Activated gamma-delta T cell treated with Interleukin-2 at 50 U/mL for 16 hours (primary cell): ENCODE results near the gene PDE3A.
"Not testable (repeated sequence)": the region's sequence is repeated elsewhere in the genome, so short reads cannot be mapped to it uniquely, and the experiment has no call there.

Source experiments
- DNase-seq: peaks from one replicate; pipeline ENCODE4 v3.0.0-alpha.2; 2020

PDE3A gene

DNA sequence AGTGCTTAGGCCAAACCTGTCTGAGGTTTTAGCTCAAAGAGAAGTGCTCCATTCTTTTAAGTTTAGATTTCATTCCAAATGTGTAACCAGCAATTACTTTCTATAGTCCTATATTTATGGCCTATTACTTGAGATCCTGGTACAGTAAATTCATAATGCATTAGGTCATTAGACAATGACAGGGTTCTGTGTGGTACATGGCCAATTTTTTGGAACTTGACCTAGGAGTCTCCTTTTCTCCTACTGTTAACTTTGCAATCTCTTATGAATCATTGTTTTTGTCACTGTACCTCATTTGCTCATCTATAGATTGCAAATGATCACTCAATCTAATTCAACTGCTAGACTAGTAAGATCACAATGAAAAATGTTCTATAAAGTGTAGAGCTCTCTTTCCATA, 136.7 kb downstream of the PDE3A start:
- no peak for DNase-seq

DNA sequence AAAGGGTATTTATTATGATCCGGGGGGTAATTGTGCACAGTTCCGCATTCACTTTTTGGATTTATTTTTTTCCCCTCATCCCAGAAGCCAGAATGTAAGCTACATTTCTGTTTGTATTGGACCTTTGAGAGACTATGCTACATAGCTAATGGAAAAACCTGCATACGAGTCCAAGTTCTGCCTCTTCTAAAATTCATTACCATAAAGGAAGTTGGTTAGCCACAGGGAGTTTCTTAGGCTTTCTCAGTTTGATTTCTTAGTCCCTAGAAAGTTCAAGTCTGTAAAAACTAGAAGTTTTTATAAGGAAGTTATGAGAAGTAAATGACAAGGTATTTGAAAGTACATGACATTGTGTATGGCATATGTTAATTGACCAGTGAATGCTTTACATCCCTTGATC, 138.7 kb downstream of the PDE3A start:
- DNase-seq = no peak

DNA sequence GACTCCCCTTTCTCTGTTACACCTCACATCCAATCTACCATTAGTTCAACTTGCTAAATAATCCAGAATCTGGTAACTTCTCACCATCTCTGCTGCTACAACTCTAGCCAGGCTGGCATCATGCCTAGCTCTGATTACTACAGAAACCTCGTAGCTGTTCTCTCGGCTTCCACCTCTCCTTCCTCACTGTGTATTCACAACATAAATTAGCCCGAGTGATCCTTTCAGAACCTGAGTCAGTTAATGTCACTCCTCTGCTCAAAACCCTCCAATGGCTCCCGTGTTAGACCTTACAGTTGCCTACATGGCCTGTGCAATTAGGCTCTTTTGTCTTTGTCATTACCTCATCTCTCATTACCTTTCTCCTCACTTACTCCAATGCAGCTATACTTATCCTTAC, 139.4 kb downstream of the PDE3A start:
- DNase-seq = no peak

DNA sequence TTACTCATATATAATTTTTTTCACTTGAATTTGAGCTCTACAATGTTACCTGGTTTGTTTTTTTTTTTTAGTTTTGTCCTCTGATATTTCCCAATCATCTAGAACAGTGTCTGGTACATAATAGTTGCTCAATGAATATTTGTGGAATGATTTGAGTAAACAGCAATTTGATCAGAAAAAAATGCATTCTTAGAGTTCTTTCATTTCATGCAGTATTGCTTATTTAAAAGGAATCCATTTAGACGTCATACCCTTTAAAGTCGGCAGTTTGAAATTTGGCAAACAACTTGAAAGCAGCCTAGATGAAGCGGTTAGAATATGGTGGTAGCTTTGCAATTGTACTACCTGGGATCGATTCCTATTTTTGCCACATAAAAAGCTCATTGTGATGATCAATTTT, 140.0 kb downstream of the PDE3A start:
- DNase-seq = no peak

DNA sequence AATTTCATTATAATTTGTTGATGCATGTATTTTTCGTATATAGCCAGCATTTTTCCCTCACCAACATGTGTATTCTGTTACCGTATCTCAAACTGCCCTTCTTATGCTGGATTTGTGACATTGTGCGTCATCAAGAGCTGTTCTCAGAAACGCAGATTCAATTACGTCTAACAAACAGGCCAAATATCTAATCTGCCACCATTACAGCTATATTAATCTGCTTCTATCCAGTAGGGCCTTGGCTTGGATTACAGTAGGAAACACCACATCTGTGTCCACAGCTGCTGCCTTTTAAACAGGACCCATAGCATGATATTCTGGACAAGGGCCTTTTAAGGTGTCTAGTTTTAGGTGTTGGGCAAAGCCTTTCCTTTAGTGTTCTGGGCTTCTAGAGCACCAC, 140.6 kb downstream of the PDE3A start:
- DNase-seq = no peak

DNA sequence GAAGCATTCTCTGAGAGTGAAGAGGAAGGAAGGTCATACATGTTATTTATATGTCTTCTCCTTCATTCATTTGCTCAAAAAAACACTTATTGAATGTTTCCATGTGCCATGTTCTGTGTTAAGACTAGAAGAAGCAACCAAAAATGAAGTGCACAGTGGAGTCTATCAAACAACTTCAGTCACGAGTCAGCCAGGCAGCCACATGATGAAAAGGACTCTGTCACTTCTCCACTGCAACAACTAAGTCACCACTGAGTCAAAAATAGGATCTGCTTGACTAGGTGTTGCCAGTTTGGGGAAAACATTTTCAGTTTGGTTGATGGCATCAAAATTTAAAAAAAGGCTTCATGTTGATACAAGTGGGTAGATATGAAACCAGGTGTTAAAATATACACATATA, 142.5 kb downstream of the PDE3A start:
- no peak for DNase-seq

DNA sequence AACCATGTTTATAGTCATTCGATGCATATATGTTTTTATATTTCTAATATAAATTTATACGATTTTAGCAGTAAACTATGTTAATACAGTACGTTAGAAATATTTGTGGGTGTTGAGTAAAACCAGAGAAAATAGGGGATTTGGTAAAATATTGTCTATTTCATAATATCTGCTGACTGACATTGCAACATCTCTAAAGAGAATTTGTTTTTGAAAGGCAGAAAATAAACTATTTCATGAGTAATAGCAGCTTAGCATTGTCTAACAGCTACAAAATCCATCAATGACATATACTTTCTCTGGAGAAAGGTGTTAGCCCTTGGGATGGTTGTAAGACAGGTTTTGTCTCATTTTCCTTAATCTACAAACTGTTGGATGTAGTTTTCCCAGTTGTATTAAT, 144.9 kb downstream of the PDE3A start:
- no peak for DNase-seq

DNA sequence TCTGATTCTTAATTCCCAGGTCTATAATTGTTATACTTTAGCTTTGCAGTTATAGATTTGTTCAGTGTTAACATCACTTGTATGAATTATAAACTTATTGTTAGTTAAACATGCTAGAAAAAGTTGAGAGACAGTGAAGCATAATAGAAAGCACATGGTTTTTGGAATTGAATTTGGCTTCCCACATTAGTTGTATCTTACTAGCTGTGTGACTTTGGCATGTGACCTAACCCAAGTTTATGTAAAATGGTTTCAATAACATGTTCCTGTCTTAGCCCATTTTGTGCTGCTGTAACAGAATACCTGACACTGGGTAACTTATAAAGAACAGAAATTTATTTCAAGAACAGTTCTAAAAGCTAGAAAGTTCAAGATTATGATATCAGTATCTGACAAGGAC, 146.3 kb downstream of the PDE3A start:
- no peak for DNase-seq

DNA sequence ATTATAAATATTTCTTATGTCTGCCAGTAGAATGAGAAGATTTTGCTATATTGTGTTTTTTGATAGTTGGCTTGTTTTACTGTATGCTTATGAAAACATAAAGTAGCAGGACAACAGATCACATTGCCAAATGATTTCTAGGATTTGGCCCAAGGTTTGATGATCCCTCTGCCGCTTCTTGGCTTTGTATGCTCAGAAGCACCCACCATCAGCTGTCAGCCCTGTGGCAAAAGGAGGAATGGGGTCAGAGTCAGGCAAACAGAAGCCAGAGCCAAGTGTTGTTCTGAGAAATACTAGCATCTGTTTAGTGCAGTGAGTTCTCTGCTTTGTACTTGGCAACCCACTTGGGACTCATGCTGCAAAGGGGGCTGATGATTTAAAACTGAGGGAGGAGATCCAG, 152.2 kb downstream of the PDE3A start:
- DNase-seq = no peak

DNA sequence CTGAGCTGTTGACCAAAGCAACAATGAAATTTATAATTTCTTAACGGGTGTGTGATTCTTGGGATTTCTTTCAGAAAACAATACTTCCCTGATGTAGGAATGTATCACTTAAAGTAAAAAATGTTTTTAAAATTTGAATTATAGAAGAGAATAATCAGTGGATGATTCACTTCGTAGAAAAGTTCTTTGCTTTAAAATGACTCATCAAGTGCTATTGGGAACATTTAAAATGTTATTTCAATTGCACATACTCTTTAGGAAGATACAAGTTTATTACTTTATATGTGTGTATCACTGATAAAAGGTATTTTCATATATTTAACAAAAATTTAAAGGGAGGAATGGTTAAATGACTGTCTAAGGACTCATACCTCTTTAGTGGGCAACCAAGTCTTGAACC, 155.3 kb downstream of the PDE3A start:
- DNase-seq = no peak

DNA sequence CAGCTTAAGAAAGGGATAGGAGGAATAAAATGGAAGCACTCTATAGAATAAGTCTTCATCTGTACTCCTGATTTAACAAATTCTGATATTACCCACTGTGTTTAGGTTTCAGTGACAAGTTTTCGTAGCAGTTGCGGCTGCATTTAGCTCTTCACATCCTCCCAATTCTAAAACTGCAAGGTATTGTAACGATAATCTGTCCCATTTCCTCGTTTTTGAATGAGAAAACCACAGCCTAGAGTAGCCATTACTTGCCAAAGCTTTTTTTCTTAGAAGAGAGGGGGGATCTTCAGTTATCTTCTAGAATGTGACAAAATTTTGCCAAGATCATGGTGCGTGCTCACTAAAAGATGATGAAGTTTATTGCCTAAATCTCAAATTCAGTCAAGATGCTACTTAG, 155.8 kb downstream of the PDE3A start:
- no peak for DNase-seq

DNA sequence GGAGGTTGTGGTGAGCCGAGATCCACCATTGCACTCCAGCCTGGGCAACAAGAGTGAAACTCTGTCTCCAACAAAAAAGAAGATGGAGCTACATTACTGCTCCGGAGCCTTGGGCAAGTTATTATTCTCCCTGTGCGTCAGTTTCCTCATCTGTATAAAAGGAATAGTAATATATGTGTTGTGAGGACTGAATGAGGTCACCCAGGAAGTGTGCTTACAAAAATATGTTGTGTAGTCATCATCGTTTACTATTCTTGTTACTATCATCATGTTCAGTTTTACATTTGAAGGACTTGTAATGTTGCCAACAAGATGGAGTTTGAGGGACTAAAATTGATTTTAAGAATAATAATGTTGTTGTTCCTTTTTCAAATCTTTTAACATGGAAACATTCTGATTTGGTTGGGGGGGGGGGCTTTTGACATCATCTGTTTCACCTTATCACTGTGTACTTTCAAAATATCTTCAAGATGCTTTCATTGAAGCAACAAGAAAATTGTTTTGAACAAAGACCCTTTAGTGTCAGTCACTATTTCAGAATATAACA, 156.8 kb downstream of the PDE3A start:
- no peak for DNase-seq

DNA sequence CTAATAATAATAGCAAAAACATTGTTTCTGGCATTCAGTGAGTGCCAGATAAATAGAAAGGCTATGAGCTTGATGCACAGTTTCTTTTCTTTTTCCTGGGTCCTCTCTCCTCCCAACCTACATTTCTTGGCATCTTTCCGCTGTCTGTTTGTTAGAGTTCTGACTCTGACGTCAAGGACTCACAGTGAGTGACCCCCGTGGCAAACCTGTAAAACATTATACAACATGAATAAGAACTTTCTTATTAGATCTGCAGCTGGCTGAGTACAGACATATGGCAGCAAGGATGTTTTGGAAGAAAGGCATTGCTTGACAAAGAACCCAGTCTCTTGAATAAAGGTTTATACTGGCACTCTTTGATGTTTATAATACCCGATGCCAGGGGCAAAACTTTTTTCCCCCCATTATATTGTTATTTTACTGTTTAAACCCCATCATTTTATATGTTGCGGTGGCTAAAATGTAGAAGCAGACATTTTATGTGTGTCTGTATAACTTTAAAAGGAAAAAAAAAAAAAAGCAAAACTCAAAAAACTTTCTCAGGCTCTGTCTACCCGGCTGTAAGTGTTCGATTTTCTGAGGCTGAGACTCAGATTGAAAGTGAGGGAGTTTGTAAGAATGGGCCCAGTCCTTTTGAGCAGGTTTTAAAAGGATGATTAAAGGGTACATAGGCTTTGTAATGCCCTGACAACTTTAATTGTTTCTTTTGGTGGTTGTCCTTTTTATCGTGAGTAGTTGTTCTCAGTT, 159.3 kb downstream of the PDE3A start:
- no peak for DNase-seq

DNA sequence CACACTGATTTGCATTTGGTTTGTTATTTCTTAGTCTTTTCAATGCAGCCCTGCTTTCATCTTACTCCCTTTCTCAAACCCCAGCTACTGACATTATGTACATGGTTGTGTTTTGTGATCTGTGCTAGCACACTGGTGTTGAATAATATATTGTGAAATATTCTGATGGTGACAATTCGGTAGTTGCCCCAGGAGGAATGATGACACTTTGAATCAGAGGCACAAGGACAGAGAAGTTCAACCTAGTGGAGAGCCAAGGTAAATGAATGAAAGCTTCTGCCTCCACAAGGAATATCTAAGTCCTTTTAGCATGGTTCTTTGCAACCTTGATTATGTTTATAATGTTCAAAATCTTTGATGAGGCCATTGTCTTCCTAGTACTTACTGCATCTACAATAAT, 159.9 kb downstream of the PDE3A start:
- DNase-seq = no peak

DNA sequence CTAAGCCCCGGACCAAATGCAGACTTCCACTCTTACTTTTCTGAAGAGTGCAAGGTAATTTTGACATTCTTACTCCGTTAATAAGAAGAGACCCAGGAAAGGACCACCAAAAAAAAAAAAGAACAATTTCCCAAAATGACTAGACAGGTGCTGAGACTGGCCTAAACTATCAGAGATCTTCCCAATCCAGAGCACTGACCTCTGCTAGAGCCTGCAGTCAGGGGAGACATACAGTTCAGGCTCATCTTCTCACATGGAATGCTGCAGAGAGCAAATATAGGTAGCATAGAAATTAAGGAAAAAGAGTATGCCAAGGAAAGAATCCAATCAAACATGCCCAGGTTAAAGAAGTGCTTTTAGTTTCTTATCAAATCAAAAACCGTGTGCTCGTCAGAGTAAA, 177.9 kb downstream of the PDE3A start:
- no peak for DNase-seq

DNA sequence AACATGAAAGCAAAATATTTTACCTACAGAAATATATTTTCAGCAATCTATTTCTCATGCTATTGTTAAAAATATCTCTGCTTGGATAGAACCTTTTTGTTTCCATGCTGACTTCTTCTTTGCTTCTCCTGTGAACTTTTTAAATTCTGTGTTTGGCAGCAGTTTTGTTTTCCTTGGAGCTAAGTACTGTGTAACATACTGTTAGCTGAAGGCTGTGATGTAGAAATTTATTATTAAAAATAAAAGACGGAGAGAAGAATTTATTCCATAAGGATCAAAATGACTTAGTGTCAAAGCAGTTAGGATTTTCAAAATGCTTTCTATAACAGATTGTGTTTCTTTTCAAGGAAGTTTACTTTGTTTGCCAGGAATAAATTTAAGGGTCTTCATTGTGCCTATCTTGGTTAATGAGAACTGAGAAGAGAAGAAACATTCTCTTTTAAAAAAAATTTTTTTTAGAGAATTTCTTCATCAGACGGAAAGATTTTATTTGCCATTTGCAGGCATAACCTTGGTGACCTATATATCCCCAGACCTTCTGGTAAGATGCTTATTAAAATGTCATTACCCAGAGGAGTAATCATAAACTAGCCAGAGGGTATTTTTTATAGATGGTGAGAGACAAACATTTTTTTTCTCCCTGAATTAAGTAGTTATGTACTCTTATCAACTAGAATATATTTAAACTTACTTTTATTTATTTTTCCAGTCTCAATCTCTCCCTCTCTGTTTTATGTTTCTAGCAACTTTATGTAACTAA, 179.7 kb downstream of the PDE3A start:
- no peak for DNase-seq

DNA sequence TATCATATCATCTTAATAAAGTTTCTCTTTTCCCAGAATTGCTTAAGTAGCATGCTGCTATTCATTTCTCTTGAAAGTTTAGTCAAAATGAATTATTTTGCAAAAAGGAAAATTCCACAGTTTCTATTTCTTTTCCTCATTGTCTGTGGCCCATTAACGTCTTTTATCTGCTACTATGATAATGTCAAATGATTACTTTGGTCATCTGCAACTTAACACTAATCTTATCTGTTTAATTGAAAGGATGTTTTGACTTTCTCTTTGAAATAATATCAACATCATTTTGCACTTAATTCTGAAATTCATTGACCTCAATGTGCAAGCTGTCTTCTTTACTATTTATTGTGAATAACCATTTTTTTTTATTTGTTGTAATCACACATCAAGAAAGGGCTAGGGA, 180.3 kb downstream of the PDE3A start:
- DNase-seq = no peak

DNA sequence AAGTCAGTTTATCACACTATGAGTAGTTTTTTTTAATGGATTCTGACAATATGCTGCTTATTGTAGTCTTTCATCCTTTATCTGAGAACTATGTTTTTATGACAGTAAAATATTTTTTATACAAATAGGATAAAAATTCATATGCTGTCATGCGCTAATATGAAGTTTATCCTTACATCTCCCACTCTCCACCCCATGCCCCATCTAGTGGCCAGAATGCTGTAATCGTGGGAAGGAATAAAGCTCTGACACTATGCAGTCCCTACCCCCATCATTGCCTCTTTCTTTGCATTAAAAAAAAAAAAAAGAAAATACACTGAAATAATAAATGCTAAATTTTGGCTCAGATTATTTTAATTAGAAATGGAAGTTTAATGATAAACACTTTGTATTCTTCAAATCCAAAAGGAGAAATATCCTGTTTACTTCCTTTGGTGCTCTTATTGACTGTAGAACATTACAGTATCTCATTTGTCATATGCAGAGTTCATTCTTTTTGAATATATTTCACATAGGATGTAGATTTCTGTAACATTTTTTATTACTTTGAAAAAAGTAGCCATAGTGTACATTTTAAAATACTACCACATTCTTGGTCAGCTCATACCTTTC, 180.9 kb downstream of the PDE3A start:
- DNase-seq = no peak

DNA sequence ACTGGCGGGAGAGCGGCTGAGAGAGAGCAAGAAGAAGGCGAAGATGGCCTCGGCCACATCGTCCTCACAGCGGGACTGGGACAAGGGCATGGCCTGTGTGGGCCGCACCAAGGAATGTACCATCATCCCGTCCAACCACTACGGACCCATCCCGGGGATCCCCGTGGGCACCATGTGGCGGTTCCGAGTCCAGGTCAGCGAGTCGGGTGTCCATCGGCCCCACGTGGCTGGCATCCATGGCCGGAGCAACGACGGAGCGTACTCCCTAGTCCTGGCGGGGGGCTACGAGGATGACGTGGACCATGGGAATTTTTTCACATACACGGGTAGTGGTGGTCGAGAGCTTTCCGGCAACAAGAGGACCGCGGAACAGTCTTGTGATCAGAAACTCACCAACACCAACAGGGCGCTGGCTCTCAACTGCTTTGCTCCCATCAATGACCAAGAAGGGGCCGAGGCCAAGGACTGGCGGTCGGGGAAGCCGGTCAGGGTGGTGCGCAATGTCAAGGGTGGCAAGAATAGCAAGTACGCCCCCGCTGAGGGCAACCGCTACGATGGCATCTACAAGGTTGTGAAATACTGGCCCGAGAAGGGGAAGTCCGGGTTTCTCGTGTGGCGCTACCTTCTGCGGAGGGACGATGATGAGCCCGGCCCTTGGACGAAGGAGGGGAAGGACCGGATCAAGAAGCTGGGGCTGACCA, 183.6 kb downstream of the PDE3A start:
- DNase-seq = not testable (repeated sequence)

DNA sequence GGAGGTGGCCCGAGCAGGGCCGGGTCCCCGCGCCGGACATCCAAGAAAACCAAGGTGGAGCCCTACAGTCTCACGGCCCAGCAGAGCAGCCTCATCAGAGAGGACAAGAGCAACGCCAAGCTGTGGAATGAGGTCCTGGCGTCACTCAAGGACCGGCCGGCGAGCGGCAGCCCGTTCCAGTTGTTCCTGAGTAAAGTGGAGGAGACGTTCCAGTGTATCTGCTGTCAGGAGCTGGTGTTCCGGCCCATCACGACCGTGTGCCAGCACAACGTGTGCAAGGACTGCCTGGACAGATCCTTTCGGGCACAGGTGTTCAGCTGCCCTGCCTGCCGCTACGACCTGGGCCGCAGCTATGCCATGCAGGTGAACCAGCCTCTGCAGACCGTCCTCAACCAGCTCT, 184.2 kb downstream of the PDE3A start:
- DNase-seq = not testable (repeated sequence)

DNA sequence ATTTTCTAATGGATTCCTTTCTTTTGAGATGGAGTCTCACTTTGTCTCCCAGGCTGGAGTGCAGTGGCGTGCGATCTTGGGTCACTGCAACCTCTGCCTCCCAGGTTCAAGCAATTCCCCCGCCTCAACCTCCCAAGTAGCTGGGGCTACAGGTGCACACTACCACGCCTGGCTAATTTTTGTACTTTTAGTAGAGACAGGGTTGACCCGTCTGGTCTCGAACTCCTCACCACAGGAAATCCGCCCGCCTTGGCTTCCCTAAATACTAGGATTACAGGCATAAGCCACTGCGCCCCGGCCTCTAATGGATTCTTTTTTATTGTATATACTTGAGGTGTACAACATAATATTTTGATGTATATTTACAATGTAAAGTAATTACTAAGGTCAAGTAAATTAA, 186.7 kb downstream of the PDE3A start:
- no peak for DNase-seq

DNA sequence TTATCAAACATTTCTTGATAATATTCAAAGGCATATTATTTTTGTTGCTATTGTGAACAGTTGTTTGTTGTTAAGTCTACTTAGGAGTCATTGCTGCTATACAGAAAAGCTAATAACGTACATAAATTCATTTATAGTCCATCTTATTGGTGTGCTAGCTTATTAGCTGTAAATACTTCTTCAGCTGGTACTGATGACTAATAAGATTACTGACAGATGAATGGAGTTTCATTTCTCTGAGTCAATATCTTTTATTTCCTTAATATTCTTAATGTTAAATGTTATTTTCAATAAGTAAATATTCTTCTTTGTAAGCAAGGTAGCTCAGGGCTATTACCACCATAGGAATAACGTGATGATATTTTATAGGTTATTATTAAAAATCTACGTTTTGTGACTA, 187.4 kb downstream of the PDE3A start:
- DNase-seq = no peak

DNA sequence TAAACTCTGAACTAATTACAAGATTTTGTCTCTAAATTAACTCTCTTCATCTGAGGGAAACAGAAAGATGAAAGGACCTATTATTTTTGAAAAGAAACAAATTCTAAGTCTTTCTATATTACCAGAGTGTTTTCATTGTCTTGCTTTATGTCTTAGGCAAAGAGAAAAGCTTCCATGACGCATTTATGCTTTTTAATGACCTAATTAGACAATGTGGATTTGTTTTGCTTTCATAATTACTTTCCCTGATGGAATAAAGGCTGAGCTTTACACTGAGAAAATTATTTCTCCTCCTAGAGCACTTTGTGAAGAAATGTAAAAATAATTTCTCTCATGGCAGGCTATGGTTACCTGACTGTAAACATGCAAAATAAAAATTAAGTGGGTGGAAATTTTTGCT, 188.8 kb downstream of the PDE3A start:
- DNase-seq = no peak
